GM08714 (cell line): Measurements from ENCODE around the gene IFIT1B.
A peak's percentile ranks its signal among the peaks of the same experiment; 100 is the strongest.
"Not testable (repeated sequence)": the region's sequence is repeated elsewhere in the genome, so short reads cannot be mapped to it uniquely, and the experiment has no call there.

Experiments used
- H3K4me3 ChIP-seq: fragments of 200-500 bp; sonication (Bioruptor generic); 2 replicates; pipeline ENCODE4 v1.5.1; 2014; ENCODE audit warnings: mild to moderate bottlenecking, low read length, inconsistent platforms
- ZNF274 ChIP-seq: IDR thresholded peaks from 2 replicates; pipeline ENCODE4 v1.6.1; 2012; ENCODE audit warnings: mild to moderate bottlenecking, low read depth, low read length

IFIT1B gene

GRCh38 chr10:89382757-89383156 is 4.9 kb downstream of the IFIT1B start:
- no peak for TF ChIP-seq ZNF274
- H3K4me3 ChIP-seq, result no peak overlapping the region

DNA sequence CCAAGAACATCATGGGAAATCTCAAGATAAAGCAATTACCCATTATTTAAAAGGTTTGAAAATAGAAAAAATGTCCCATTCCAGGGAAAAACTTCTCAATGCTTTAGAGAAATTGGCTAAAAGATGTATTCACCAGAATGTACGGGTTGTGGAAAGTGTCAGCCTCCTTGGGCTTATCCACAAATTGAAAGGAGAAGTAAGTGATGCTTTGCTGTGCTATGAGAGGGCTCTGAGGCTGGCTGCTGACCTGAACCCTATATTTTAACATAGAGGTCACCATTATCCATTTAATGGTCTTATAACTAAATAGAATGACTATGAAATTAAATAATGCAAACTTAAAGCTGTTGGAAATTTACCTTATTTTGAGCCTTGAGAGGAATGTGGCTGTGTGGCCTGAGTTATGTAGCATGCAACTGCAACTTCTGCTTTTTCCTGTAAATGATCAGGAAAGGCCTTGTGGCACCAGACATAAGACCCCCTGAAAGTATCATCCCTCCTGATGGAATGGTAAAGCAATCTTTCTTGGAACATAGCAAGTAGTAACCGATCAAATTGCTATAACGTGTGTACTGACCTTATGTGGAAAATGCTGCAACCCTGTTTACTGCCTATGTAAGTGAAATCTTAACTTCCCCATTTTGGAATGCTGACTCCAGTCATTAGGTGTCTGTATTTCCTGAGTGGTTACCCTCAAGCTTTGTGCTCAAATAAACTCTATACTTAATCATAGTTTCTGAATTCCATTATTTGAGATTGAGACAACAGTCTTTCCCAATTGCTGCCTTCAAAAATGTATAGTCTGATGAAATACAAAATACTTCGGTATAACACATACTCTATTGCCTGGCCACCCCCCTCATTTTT is 6.9 kb downstream of the IFIT1B start:
- TF ChIP-seq ZNF274, result no peak
- no peak overlapping the region for H3K4me3 ChIP-seq

DNA sequence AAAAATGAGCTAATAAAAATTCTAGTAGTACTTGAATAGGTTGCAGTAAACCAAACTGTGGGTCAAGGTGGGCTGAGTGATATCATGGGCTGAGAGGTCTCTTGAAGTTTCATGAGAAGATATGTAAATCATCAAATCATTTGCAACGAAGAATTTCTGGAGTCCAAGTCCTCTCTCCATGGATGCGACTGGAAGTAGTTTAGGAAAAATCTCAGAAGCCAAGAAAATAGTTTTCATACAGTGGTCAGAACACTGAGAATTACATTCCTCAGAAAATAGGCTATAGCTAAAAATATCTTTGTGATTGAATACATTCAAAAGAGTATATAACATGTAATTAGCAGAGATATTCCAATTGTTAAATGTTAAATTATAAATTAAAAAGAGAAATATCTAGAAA is 10.9 kb downstream of the IFIT1B start:
- no peak for TF ChIP-seq ZNF274
- H3K4me3 ChIP-seq, result no peak overlapping the region

GRCh38 chr10:89389254-89389653 is 11.4 kb downstream of the IFIT1B start:
- no peak overlapping the region for H3K4me3 ChIP-seq
- no peak for TF ChIP-seq ZNF274

DNA sequence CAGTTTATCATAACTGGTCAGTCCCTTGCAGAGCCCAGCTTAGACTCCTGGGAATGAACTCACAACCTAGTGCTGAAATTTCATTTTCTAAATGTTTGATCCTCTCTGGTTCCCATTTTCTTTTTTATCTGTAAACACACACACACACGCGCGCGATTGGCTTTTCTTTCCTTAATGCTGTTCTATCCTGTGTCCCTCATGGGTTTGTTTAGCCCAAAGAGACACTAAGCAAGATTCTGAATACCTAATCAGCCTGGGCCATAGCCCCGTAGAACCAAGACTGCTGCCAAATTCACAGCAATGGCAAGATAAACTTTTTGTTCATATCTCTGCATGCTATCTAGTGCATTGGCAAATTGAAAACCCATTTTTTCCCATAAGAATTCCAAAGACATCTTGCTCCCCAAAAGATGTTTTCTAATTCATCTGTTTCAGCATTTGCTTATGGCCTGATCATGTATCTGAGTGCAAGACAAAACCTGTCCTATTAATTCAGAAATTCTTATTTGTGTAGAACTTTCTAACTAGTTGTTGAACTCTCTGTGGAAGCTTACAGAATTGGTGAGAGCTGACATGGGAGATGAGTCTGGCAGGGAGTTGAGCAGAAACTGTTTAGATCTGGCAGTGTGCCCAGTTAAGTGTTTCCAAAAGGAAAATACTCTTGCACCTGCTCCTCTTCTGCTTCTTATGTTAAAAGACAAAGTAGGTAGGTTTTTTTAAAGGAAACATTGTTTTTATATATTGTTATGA is 12.8 kb downstream of the IFIT1B start:
- H3K4me3 ChIP-seq, result no peak overlapping the region
- no peak for TF ChIP-seq ZNF274

- H3K4me3 ChIP-seq, result not testable (repeated sequence)
Measured at GRCh38 chr10:89391226-89391576, 13.3 kb downstream of the IFIT1B start.

GRCh38 chr10:89391907-89392756 is 14.3 kb downstream of the IFIT1B start, which contains the start of gene IFIT1:
Gene IFIT1 (plus strand): TSS chr10:89392623. CDS start chr10:89392713, 90 bp downstream.
- H3K4me3 ChIP-seq, result peak within 1 kb of the TSS; percentile 97
- no peak for TF ChIP-seq ZNF274

DNA sequence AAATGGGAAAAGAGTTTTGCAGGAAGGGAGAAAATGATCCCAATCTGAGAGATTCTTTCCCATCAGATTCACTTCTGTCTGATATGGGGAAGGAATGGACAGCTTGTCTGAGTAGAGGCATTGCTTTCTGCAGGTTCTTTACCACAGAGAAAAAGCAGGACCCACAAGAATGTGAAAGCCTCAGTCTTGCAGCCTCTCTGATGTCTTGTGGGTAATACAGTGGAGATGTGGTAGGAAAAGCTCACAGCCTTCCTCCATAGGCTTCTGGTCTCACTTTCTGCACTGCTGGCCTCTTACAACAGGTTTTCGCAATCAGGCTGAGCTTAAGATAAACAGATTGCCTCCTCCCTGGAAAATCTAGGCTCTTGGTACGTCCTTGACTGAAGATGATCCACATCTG is 15.1 kb downstream of the IFIT1B start:
- TF ChIP-seq ZNF274, result no peak

GRCh38 chr10:89393898-89394297 is 16.0 kb downstream of the IFIT1B start:
- no peak for TF ChIP-seq ZNF274
- H3K4me3 ChIP-seq, result no peak overlapping the region

More for the DNA sequence above, 15.1 kb downstream of the IFIT1B start:
- peak overlapping the region; percentile 97 for H3K4me3 ChIP-seq

DNA sequence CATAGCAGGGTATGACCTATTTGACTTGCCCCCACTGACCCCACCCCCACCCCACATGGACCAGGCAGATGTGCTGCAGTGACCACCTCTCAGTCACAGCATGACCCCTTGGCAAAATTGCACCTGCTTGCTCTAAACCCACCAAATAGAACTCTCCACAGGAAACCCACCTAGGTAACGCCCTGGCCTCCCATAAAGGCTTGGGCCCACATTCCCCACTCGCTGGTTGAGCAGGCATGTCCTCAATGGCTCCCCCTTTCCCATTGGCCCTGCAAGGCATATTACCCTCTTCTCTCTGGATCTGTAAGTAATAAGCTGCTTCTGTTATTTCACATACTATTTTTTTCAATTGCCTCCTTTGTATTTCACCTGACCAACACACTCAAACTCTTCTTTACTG is 17.3 kb downstream of the IFIT1B start:
- H3K4me3 ChIP-seq, result no peak overlapping the region
- no peak for TF ChIP-seq ZNF274

DNA sequence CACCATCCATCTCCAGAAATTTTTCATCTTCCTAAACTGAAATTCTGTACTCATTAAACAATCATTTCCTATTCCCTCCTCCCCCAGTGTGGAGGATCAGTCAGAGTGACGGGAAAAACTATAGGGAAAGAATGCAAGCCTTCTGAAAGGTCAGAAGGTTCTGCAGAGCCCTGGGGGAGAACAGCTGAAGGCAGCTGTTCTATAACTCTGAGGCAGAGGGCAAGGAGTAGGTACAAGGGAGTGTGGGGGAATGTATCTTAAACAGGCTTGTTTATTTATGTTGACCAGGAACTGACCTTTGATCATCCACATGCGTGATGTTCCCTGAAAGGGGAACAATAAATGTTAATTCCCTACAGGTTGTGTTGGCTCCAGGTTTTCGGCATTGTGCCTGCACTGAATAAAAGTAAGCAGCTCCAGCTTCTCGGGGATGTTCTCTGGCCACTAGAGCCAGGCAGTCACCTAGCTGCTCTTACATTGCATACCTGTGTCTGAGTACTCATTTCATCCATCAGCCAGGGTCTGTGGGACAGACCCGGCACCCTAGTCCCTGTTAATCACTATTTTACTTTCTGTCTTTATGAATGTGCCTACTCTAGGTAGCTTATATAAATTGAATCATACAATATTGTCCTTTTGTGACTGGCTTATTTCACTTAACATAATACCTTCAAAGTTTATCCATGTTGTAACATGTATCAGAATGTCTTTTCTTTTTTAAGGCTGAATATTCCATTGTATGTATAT is 20.3 kb downstream of the IFIT1B start:
- no peak overlapping the region for H3K4me3 ChIP-seq
- no peak for TF ChIP-seq ZNF274

DNA sequence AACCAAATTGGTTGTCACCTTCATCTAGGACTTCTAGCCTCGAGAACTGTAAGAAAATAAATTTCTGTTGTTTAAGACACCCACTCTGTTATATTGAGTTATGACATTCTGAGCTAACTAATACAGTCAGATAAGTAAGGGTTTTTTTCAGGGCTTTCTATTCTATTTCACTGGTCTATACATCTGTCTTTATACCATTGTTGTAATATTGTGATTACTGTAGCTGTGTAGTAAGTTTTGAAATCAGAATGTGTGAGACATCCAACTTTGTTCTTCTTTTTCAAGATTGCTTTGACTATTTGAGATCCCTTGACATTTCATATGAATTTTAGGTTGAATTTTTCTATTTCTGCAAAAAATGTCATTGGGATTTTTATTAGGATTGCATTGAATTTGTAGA is 22.1 kb downstream of the IFIT1B start:
- no peak for TF ChIP-seq ZNF274

GRCh38 chr10:89403043-89403442 is 25.2 kb downstream of the IFIT1B start:
- H3K4me3 ChIP-seq, result no peak overlapping the region
- no peak for TF ChIP-seq ZNF274

More for the DNA sequence above, 22.1 kb downstream of the IFIT1B start:
- no peak overlapping the region for H3K4me3 ChIP-seq
